ENCODE data around the gene HSPB2.
A peak's percentile ranks its signal among the peaks of the same experiment; 100 is the strongest.

HSPB2 gene

DNA sequence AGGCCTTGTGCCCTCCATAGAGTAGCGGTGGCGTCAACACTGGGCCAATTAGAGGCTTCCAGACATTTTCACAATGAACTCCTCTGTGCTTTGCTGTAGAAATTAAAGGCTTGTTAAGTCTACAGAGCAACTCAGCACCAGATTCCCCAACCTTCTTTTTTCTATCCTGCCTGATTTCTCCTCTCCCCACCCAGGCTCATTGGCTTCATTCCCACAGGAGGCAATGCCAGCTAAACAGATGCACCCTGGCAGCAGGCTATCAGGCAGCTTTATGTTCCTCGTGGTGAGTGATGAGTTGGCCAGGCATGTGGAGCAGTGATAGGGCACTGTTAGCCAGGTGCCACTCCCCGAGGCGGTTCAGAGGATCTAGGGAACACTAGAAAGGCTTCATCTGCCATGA lies 29.4 kb downstream of the HSPB2 start:
- DNase-seq, result peak; percentile 68

DNA sequence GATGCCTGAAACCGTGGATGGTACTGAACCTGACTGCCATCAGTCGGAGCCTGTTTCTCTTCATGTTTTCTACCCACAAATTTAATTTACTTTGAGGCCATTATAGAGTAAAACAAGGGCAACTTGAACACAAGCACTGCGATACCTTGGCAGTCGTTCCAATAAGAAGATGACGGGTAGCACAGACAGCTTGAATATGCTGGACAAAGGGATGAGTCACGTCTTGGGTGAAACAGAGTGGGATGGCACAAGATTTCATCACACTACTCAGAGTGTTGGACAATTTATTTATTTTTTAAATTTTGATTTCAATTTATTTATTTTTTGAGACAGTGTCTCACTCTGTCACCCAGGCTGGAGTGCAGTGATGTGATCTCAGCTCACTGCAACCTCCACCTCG lies 30.3 kb downstream of the HSPB2 start:
- no peak for DNase-seq

DNA sequence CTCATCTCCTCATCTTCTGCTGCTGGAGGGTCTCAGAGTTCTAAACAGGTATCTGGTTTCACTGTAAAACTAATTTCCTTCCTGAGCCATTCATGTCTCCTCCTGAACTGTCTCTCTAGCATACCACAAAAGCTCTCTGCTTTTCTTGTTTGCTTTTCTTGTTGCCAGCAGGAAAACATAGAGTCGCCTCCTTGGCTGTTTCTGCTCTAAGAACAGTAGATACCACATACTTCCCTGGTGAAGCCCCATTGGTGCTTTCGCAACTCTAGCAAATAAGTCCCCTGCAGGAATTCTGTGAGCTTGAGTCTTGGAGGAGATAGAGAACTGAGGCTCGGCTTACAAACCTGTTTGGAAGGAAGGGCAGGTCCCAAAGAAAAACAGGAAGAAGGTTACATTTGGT lies 31.6 kb downstream of the HSPB2 start:
- DNase-seq, result no peak

DNA sequence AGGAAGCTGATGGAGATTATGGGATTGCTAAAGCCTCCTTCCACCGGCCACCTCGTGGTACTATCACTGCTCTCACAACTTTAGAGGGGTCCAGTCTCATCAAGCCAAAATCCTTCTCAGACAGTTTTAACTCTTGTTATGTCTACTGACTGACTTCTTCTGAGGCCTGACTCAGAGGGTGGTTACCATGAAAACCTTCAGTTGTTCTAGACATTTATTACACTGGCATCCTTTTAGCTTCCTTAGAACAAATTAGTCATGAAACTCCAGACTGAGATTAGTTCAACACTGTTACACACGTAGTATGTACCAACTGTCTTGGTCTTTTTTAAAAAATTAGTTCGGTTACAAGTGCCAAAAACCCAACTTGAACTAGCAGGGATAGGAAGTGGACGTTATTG lies 32.1 kb downstream of the HSPB2 start:
- no peak for DNase-seq

DNA sequence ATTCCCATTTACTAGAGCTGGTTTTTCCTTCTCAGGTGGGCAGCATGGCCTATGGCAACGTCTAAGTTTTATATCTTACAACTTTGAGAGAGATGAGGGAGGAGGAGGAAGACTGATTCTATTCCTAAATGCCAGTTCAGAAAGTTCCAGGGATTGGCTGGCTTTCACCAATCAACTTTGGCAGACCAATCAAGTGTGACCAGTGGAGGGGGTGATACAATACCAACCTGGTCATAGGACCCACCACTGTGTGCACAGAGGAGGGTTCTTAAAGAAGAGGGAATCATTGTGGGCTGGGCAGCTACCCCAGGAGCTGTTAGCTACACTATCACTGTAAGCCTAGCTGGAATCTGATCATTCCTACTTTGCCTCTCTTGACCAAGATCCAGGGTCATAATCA lies 32.7 kb downstream of the HSPB2 start:
- DNase-seq, result no peak

DNA sequence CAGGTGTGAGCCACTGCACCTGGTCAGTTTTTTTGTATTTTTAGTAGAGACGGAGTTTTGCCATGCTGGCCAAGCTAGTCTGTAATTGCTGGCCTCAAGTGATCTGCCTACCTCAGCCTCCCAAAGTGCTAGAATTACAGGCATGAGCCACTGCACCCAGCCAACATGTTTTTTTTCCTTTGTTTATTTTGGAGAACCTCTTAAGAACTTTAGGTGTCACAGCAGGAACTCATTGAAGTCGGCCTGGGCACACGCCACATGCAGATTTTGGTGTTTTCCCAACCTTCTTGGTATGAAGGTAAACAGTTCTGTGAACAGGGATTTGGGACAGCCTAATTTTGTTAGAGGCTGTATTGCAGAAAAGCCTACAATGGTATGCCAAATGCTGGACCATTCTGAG lies 34.0 kb downstream of the HSPB2 start:
- no peak for DNase-seq

DNA sequence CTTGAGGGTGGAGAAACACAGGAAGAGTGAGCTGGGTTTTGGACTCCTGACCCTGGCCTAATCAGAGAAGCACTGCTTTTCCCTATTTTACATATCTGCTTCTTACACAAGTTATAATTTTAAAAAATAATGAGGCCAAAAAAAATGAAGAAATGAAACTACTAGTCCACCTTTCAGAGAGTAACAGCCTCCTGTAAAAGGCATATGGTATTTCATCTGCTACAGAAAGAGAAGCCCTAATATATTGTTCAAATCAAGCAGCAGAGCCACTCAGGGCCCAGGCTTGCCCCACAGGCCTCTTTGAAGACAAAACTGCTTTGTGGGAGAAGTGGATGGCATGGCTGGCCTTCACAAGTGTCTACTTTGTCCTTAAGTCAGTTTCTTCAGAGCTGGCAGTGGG lies 34.6 kb downstream of the HSPB2 start:
- no peak for DNase-seq

DNA sequence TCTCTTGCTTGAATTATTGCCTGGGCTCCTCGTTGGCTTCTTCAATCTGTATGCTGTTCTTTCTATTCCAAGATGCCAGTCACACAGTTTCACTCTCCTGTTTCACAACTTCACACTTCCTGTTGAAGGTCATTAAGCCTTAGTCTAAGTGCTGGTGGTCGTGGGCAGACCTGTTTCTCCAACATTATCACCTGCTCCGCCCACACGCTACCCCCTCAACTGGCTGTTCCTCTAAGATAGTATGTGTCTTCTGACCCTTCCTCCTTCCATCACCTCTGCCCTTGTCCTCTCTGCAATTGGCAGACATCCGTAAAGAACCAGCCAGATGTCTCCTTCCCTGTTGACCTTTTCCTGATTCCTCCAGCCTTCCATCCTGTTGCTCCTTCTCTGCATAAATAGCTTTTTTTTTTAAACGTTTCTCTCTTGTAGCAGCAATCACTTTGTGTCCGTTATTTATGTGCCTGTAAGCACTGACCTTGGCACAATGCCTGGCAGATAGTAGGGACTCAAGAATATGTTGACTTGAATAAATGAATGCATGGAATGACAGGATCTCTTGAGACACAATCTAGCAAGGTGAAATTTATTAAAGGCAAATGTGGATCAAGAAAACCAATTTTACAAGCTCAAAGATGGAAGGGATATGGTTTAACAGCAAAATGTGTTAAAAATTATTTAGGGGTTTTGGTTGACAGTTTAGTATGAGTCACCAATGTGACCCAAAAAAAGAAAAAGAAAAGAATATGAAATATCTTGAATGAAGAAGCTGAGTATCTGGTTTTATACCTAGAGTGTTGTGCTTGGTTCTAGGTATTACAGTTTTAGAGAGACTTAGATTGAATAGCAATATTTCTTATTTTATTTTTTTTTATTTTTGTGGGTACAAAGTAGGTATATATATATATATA lies 37.2 kb downstream of the HSPB2 start:
- DNase-seq, result no peak

DNA sequence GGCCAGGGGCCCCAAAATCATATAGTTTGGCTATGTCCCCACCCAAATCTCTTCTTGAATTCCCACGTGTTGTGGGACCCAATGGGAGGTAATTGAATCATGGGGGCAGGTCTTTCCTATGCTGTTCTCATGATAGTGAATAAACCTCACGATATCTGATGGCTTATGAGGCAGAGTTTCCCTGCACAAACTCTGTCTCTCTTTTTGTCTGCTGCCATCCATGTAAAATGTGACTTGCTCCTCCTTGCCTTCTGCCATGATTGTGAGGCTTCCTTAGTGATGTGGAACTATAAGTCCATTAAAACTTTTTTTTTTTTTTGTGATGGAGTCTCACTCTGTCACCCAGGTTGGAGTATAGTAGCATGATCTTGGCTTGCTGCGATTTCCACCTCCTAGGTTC lies 39.0 kb downstream of the HSPB2 start:
- DNase-seq, result no peak

DNA sequence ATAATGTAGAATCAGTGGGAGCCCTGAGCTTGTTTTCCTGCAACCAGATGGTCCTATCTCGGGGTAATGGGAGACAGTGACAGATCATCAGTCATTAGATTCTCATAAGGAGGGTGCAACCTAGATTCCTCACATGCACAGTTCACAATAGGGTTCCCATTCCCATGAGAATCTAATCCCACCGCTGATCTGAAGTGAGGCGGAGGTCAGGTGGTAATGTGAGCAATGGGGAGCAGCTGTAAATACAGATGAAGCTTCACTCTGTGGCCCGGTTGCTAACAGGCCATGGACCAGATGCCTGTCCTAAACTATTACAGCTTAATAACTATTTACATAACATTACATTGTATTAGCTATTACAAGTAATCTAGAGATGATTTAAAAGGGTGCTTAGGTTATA lies 41.6 kb downstream of the HSPB2 start:
- no peak for DNase-seq

DNA sequence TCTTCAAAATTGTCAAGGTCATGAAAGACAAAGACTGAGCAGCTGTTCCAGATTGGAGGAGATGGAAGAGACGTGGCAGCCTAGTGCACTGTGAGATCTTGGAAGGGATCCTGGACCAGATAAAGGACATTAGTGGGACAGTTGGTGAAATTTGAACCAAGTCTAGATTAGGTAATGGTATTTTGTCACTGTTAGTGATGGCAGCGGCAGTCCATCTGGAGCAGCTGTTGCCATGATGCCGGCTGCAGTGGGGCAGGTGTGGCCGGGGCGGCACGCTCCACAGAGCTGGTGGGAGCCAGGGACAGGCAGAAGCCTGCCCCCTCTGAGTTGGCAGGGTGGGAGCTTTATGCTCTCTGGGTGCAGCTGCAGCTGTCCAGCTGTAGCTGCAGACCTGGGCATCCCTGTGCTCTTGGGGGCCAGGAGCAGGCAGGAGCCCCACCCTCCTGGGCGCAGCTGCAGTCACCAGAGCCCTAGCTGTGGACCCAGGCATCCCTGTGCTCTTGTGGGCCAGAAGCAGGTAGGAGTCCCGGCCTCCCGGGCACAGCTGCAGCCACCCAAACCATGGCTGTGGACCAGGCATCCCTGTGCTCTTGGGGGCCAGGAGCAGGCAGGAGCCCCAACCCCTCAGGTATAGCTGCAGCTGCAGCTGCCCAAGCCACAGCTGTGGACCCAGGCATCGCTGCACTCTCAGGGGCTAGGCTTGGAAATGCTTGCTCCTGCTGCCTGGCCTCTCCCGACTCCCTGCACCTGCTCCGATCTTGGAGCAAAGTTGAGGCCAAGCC lies 45.3 kb downstream of the HSPB2 start:
- peak; percentile 30 for DNase-seq

DNA sequence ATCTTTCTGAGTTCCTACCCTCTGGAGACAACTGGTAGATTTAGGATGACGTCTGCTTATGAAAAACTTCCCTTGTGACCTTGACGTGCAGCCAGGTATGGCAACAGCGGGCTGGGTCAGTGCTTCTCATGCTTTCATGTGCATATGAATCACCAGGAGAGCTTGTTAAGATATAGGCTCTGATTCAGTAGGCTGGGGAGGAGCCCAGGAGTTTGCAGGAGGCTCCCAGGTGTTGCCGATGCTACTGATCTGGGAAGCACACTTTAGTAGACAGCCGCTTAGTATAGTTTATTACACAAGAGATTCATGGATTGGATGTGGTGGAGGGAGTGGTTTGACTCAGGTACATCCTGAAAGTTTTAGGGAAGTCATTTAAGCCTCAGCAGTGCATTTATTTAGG lies 48.4 kb downstream of the HSPB2 start:
- no peak for DNase-seq

DNA sequence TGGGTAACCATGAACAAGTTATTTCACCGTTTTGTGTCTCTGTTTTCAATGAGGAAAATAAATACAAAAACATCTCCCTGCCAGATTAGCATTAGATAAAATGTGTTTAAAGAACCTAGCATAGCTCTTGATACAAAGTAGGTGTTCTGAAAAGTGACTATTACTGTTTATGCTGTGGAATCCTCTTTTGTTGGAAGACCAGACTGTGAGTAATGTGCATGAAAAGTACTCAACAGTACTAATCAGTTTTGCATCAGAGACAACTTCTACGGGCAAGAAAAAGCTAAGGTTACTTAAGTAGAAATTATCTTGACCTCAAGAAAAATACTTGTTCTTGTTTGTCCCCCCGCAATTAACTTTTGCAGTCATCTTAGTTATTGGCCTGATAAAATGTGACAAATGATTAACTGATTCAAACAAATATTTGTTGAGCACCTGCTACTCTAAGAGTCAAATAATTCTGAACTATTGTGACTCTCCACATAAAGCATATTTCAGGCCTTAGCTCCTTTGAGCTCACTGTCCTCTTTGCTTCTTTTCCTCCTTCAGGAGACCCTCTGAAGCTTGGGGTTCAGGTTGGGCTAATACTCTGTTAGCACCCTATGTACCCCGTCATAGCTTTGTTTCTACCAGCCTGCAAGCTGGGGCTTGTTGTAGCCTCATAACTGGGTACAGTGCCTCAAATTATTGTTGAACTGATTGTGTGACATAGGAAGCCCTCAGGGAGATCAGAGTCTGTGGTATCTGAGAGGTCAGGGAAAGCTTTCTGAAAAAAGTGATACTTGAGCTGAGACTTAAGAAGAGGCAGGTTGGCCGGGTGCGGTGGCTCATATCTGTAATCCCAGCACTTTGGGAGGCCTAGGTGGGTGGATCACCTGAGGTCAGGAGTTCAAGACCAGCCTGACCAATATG lies 49.1 kb downstream of the HSPB2 start:
- no peak for DNase-seq

Data from NCI-H1694 treated with DMSO at 0.1 percent for 48 hours (cell line).